Neural crest cell (in vitro differentiated cells): ENCODE results near the gene SLC43A3. TPM values are rescaled to one million over a fixed set of nuclear protein-coding genes. Genes with fewer than 3 reads are reported as not detected.

ENCODE experiments used
- DNase-seq: peaks from one replicate; pipeline ENCODE4 v3.0.0; 2021; ENCODE audit warnings: low read depth, mixed read lengths, low spot score
- H3K27ac Mint-ChIP-seq: one replicate; pipeline ENCODE4 v1.8.0; 2021; ENCODE audit warnings: mild to moderate bottlenecking, mixed read lengths; ENCODE audit not compliant: unreplicated experiment
- H3K27me3 Mint-ChIP-seq: 2 replicates; pipeline ENCODE4 v1.8.0; 2021; ENCODE audit warnings: low read depth, mild to moderate bottlenecking, mixed read lengths
- H3K36me3 Mint-ChIP-seq: 2 replicates; pipeline ENCODE4 v1.8.0; 2021; ENCODE audit warnings: low read depth, mild to moderate bottlenecking, mixed read lengths
- H3K4me1 Mint-ChIP-seq: 2 replicates; pipeline ENCODE4 v1.8.0; 2021; ENCODE audit warnings: mixed read lengths
- H3K4me3 Mint-ChIP-seq: one replicate; pipeline ENCODE4 v1.8.0; 2021; ENCODE audit warnings: mild to moderate bottlenecking, mixed read lengths
- H3K9me3 Mint-ChIP-seq: 2 replicates; pipeline ENCODE4 v1.8.0; 2021; ENCODE audit warnings: mixed read lengths
- CTCF ChIP-seq: fragments of 200-600 bp; sonication (generic); conservative IDR thresholded peaks from 2 replicates; pipeline ENCODE4 v1.5.0; 2021; ENCODE audit warnings: antibody characterized with exemption, mild to moderate bottlenecking
- total RNA-seq: library from RNA; stranded (reverse); gene quantifications from 2 replicates; pipeline ENCODE4 v1.2.1, GENCODE V29; 2021

Gene SLC43A3
- total RNA-seq, 1 donor from 2014 or later: 52.9 TPM

- Mint-ChIP-seq H3K27ac (no peak overlapping the region), H3K4me1 (no peaks in the 10 kb centered on the region), H3K36me3 (no peaks in the 10 kb centered on the region), H3K4me3 (no peak overlapping the region), H3K9me3 (peaks cover 4% of the 10 kb centered on the region), H3K27me3 (peaks cover 33% of the 10 kb centered on the region)
- no peak for DNase-seq
- no peak for TF ChIP-seq CTCF
Measured at GRCh38 chr11:57374966-57375365, 52.0 kb downstream of the SLC43A3 start.

- DNase-seq: no peak
- H3K36me3 Mint-ChIP-seq: no peaks in the 10 kb centered on the region
- peaks cover 4% of the 10 kb centered on the region for H3K9me3 Mint-ChIP-seq
- H3K27me3 Mint-ChIP-seq: peaks cover 17% of the 10 kb centered on the region
- H3K4me1 Mint-ChIP-seq: no peaks in the 10 kb centered on the region
- H3K4me3 Mint-ChIP-seq: no peak overlapping the region
- H3K27ac Mint-ChIP-seq: no peak overlapping the region
- no peak for TF ChIP-seq CTCF
Measured at GRCh38 chr11:57373146-57373545, 53.8 kb downstream of the SLC43A3 start.

GRCh38 chr11:57370941-57371340 lies 56.0 kb downstream of the SLC43A3 start:
- TF ChIP-seq CTCF: no peak
- Mint-ChIP-seq H3K4me3 (no peak overlapping the region), H3K36me3 (no peaks in the 10 kb centered on the region), H3K27ac (no peak overlapping the region), H3K4me1 (no peaks in the 10 kb centered on the region), H3K27me3 (no peaks in the 10 kb centered on the region), H3K9me3 (peaks cover 4% of the 10 kb centered on the region)
- no peak for DNase-seq

GRCh38 chr11:57370251-57370650 lies 56.7 kb downstream of the SLC43A3 start:
- H3K9me3 Mint-ChIP-seq: peaks cover 4% of the 10 kb centered on the region
- no peak overlapping the region for H3K27ac Mint-ChIP-seq
- no peaks in the 10 kb centered on the region for H3K36me3 Mint-ChIP-seq
- DNase-seq: no peak
- no peaks in the 10 kb centered on the region for H3K4me1 Mint-ChIP-seq
- H3K4me3 Mint-ChIP-seq: no peak overlapping the region
- no peaks in the 10 kb centered on the region for H3K27me3 Mint-ChIP-seq
- TF ChIP-seq CTCF: no peak

- H3K4me1 Mint-ChIP-seq: no peaks in the 10 kb centered on the region
- DNase-seq: no peak
Measured at GRCh38 chr11:57368845-57369232, 58.1 kb downstream of the SLC43A3 start.

More at GRCh38 chr11:57368845-57369232, 58.1 kb downstream of the SLC43A3 start:
- peaks cover 3% of the 10 kb centered on the region for H3K9me3 Mint-ChIP-seq
- H3K4me3 Mint-ChIP-seq: no peak overlapping the region
- H3K27ac Mint-ChIP-seq: no peak overlapping the region
- no peaks in the 10 kb centered on the region for H3K36me3 Mint-ChIP-seq
- no peaks in the 10 kb centered on the region for H3K27me3 Mint-ChIP-seq
- no peak for TF ChIP-seq CTCF
